ENCODE results near the gene LMF1.

LMF1 gene

GRCh38 chr16:910181-910580, 60.6 kb downstream of the LMF1 start:
- DNase-seq, result no peak

- DNase-seq, result no peak
Measured at GRCh38 chr16:909281-910000, 61.3 kb downstream of the LMF1 start.

- no peak for DNase-seq
Measured at GRCh38 chr16:908526-909155, 62.1 kb downstream of the LMF1 start.

GRCh38 chr16:907842-908241, 62.9 kb downstream of the LMF1 start:
- DNase-seq, result no peak

GRCh38 chr16:907361-907760, 63.4 kb downstream of the LMF1 start:
- no peak for DNase-seq

GRCh38 chr16:906296-906695, 64.5 kb downstream of the LMF1 start:
- DNase-seq, result no peak

GRCh38 chr16:901715-902601, 68.8 kb downstream of the LMF1 start:
- no peak for DNase-seq

GRCh38 chr16:901149-901548, 69.6 kb downstream of the LMF1 start:
- no peak for DNase-seq

- DNase-seq, result no peak
Measured at GRCh38 chr16:900211-900610, 70.6 kb downstream of the LMF1 start.

- no peak for DNase-seq
Measured at GRCh38 chr16:899683-900060, 71.1 kb downstream of the LMF1 start.

GRCh38 chr16:898761-899682, 71.8 kb downstream of the LMF1 start:
- no peak for DNase-seq

- DNase-seq, result no peak
Measured at GRCh38 chr16:898216-898615, 72.6 kb downstream of the LMF1 start.

- DNase-seq, result no peak
Measured at GRCh38 chr16:897701-898100, 73.1 kb downstream of the LMF1 start.

GRCh38 chr16:897200-897543, 73.6 kb downstream of the LMF1 start:
- no peak for DNase-seq

- no peak for DNase-seq
Measured at GRCh38 chr16:896261-897199, 74.3 kb downstream of the LMF1 start.

GRCh38 chr16:895371-895770, 75.4 kb downstream of the LMF1 start:
- DNase-seq, result no peak

- no peak for DNase-seq
Measured at GRCh38 chr16:894841-895240, 75.9 kb downstream of the LMF1 start.

GRCh38 chr16:894136-894535, 76.6 kb downstream of the LMF1 start:
- DNase-seq, result no peak

GRCh38 chr16:893360-893759, 77.4 kb downstream of the LMF1 start:
- no peak for DNase-seq

- DNase-seq, result no peak
Measured at GRCh38 chr16:892536-893255, 78.1 kb downstream of the LMF1 start.

- DNase-seq, result no peak
Measured at GRCh38 chr16:892006-892405, 78.8 kb downstream of the LMF1 start.

Data from CD4-positive, alpha-beta T cell treated with Interleukin-17A for 1 hour (primary cell).